CD1c-positive myeloid dendritic cell (primary cell): ENCODE results near the gene PAIP1.
"Not testable (repeated sequence)": the region's sequence is repeated elsewhere in the genome, so short reads cannot be mapped to it uniquely, and the experiment has no call there.

Experiments
- DNase-seq: peaks from one replicate; pipeline ENCODE4 v3.0.0-alpha.2; 2016; ENCODE audit errors: extremely low spot score

The PAIP1 gene

GRCh38 chr5:43556857-43557542 is at the start of gene PAIP1:
TSS of gene PAIP1 (minus strand) at chr5:43557077. CDS start at chr5:43556846, 231 bp downstream.
- peak; percentile 89 for DNase-seq

GRCh38 chr5:43606351-43606750 is 49.5 kb upstream of the PAIP1 start:
- no peak for DNase-seq

- DNase-seq, result peak; percentile 50
Observed at GRCh38 chr5:43604699-43605098, 47.8 kb upstream of the PAIP1 start.

GRCh38 chr5:43603344-43604217 is 46.7 kb upstream of the PAIP1 start:
- peak; percentile 86 for DNase-seq

GRCh38 chr5:43602461-43603343 is 45.8 kb upstream of the PAIP1 start, which contains the start of gene NNT:
TSS of gene NNT (plus strand) at chr5:43603180. CDS start at chr5:43609196, 6,016 bp downstream.
- DNase-seq, result peak; percentile 75

GRCh38 chr5:43601454-43602260 is 44.8 kb upstream of the PAIP1 start:
- DNase-seq, result peak; percentile 39

- not testable (repeated sequence) for DNase-seq
Observed at GRCh38 chr5:43598927-43599326, 42.0 kb upstream of the PAIP1 start.

- DNase-seq, result peak; percentile 17
Observed at GRCh38 chr5:43592363-43592762, 35.5 kb upstream of the PAIP1 start.

- no peak for DNase-seq
Observed at GRCh38 chr5:43590700-43591099, 33.8 kb upstream of the PAIP1 start.

- DNase-seq, result no peak
Observed at GRCh38 chr5:43589310-43589709, 32.4 kb upstream of the PAIP1 start.

- no peak for DNase-seq
Observed at GRCh38 chr5:43588842-43589241, 32.0 kb upstream of the PAIP1 start.

GRCh38 chr5:43584166-43584699 is 27.4 kb upstream of the PAIP1 start:
- DNase-seq, result no peak

- no peak for DNase-seq
Observed at GRCh38 chr5:43583724-43584123, 26.8 kb upstream of the PAIP1 start.

GRCh38 chr5:43582082-43583005 is 25.5 kb upstream of the PAIP1 start:
- DNase-seq, result no peak

GRCh38 chr5:43581398-43581797 is 24.5 kb upstream of the PAIP1 start:
- no peak for DNase-seq

- not testable (repeated sequence) for DNase-seq
Observed at GRCh38 chr5:43580402-43581210, 23.7 kb upstream of the PAIP1 start.

- DNase-seq, result no peak
Observed at GRCh38 chr5:43573058-43573457, 16.2 kb upstream of the PAIP1 start.

- DNase-seq, result no peak
Observed at GRCh38 chr5:43572357-43572756, 15.5 kb upstream of the PAIP1 start.

- DNase-seq, result no peak
Observed at GRCh38 chr5:43571237-43571636, 14.4 kb upstream of the PAIP1 start.
